RWPE1 (cell line): ENCODE results near the gene JMJD1C.

Experiments
- CTCF ChIA-PET: fragments of 350-600 bp; sonication (Branson Sonifier 250); formaldehyde crosslinking; extraction: SDS; loops from one replicate; lab custom pipeline; 2021; lab: Yijun Ruan, JAX
- POLR2A ChIA-PET: fragments of 400-600 bp; formaldehyde crosslinking; extraction: SDS; loops from one replicate; lab custom pipeline; 2020; ENCODE audit warnings: antibody characterized with exemption; ENCODE audit not compliant: low non-redundant PET; lab: Yijun Ruan, JAX
- DNase-seq: peaks from one replicate; pipeline ENCODE4 v3.0.0; 2012; ENCODE audit warnings: low spot score
- H3K27ac ChIP-seq: fragments of 450-650 bp; 2 replicates; pipeline ENCODE4 v1.5.1; 2017
- CTCF ChIP-seq: fragments of 450-650 bp; conservative IDR thresholded peaks from 2 replicates; pipeline ENCODE4 v1.5.1; 2017; ENCODE audit warnings: low read depth, mild to moderate bottlenecking

The JMJD1C gene

GRCh38 chr10:63483983-63484382, 18.2 kb upstream of the JMJD1C start:
- no peak for DNase-seq
- no peak overlapping the region for H3K27ac ChIP-seq
- TF ChIP-seq CTCF = no peak
- CTCF ChIA-PET = no interaction called here
- POLR2A ChIA-PET = no interaction called here

- no peak for TF ChIP-seq CTCF
- no peak for DNase-seq
- CTCF ChIA-PET = no interaction called here
- POLR2A ChIA-PET = no interaction called here
- no peak overlapping the region for H3K27ac ChIP-seq
Measured at GRCh38 chr10:63481815-63482421, 16.1 kb upstream of the JMJD1C start.

- CTCF ChIA-PET = no interaction called here
- no peak for DNase-seq
- no peak for TF ChIP-seq CTCF
- POLR2A ChIA-PET = no interaction called here
- H3K27ac ChIP-seq = no peak overlapping the region
Measured at GRCh38 chr10:63480237-63480636, 14.5 kb upstream of the JMJD1C start.

DNA sequence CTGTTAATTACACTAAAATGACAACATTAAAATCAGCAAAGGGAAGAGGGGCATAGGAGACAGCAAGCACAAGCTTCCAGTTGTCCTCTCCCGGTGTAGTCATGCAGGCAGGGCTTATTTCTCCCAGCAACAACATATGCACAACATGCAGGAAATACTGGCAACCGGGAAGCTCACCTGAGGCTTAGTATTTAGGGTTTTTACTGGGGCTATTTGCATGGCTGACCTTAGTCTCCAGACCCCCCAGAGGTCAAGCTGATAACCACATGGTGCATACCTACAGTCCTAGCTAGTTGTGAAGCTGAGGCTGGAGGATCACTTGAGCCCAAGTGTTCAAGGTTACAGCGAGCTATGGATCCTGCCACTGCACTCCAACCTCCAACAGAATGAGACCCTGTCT, 12.8 kb upstream of the JMJD1C start:
- no peak for TF ChIP-seq CTCF
- ChIA-PET CTCF (interaction anchor here (0.6 kb wide), 1 partner anchor 10 kb away, joined by 3 read pairs; no protein-coding TSS in a partner anchor), POLR2A (no interaction called here)
- no peak for DNase-seq
- H3K27ac ChIP-seq = no peak overlapping the region

- H3K27ac ChIP-seq = no peak overlapping the region
- no peak for DNase-seq
- ChIA-PET POLR2A (no interaction called here), CTCF (no interaction called here)
- TF ChIP-seq CTCF = no peak
Measured at GRCh38 chr10:63477927-63478326, 12.2 kb upstream of the JMJD1C start.

- POLR2A ChIA-PET = no interaction called here
- no peak for TF ChIP-seq CTCF
- H3K27ac ChIP-seq = no peak overlapping the region
- CTCF ChIA-PET = no interaction called here
- DNase-seq = no peak
Measured at GRCh38 chr10:63474488-63474887, 8.7 kb upstream of the JMJD1C start.
